ENCODE measurements around the gene MOSMO. TPM values are rescaled to one million over a fixed set of nuclear protein-coding genes. Genes with fewer than 3 reads are reported as not detected.

Gene MOSMO
- total and polyA plus RNA-seq, 2 experiments from 2014 or later: 2.7 to 11.7 TPM

GRCh38 chr16:22130528-22130927, 122.6 kb downstream of the MOSMO start:
- no peak for DNase-seq
- Histone ChIP-seq H3K79me2 (ENCODE audit: insufficient read depth) (no peaks in the 10 kb centered on the region), H4K20me1 (ENCODE audit: insufficient read depth) (no peaks in the 10 kb centered on the region), H3K4me1 (ENCODE audit: insufficient read depth) (no peaks in the 10 kb centered on the region), H2AFZ (no peak overlapping the region), H3K36me3 (ENCODE audit: low read depth) (no peaks in the 10 kb centered on the region), H3F3A (ENCODE audit: insufficient read depth) (no peaks in the 10 kb centered on the region), H3K9me3 (ENCODE audit: low read depth) (no peaks in the 10 kb centered on the region), H3K27ac (no peak overlapping the region), H3K4me2 (ENCODE audit: unreplicated experiment) (no peak overlapping the region), H3K9ac (no peak overlapping the region), H3K4me3 (no peak overlapping the region), H3K27me3 (replicated peaks; ENCODE audit: insufficient read depth) (no peaks in the 10 kb centered on the region; the same call in 1 of the 2 replicates), H3K9me2 (ENCODE audit: insufficient read depth) (no peaks in the 10 kb centered on the region)
- TF ChIP-seq EZH2 (IDR thresholded peaks at IDR 0.05; ENCODE audit: insufficient read depth, poor library complexity, severe bottlenecking) (no peak), EZH2phosphoT487 (IDR thresholded peaks at IDR 0.05; ENCODE audit: insufficient read depth, low read depth) (no peak)
- in situ Hi-C loops (cut with MboI): no loop called here

- no peak for DNase-seq
- H3K36me3 ChIP-seq (ENCODE audit: low read depth): no peaks in the 10 kb centered on the region
- H3K4me1 ChIP-seq (ENCODE audit: insufficient read depth): no peaks in the 10 kb centered on the region
- H3F3A ChIP-seq (ENCODE audit: insufficient read depth): no peaks in the 10 kb centered on the region
- no peaks in the 10 kb centered on the region for H3K79me2 ChIP-seq (ENCODE audit: insufficient read depth)
- no peaks in the 10 kb centered on the region; the same call in 1 of the 2 replicates for H3K27me3 ChIP-seq (replicated peaks; ENCODE audit: insufficient read depth)
- H3K9me3 ChIP-seq (ENCODE audit: low read depth): no peaks in the 10 kb centered on the region
- no peak for TF ChIP-seq EZH2phosphoT487 (IDR thresholded peaks at IDR 0.05; ENCODE audit: insufficient read depth, low read depth)
- TF ChIP-seq EZH2 (IDR thresholded peaks at IDR 0.05; ENCODE audit: insufficient read depth, poor library complexity, severe bottlenecking): no peak
- H2AFZ ChIP-seq: no peak overlapping the region
- no peak overlapping the region for H3K4me3 ChIP-seq
- H3K9me2 ChIP-seq (ENCODE audit: insufficient read depth): no peaks in the 10 kb centered on the region
- H4K20me1 ChIP-seq (ENCODE audit: insufficient read depth): no peaks in the 10 kb centered on the region
- 63 to 69% methylated on average over 10 of the region's 10 CpGs for WGBS, 2 experiments (ENCODE audit: low coverage in 1 of 2, low lambda C conversion rate in 2 of 2, missing lambda C conversion rate in 2 of 2)
- no peak overlapping the region for H3K9ac ChIP-seq
- H3K4me2 ChIP-seq (ENCODE audit: unreplicated experiment): no peak overlapping the region
- in situ Hi-C loops (cut with MboI): no loop called here
- no peak overlapping the region for H3K27ac ChIP-seq
Measured at GRCh38 chr16:22132801-22133200, 124.9 kb downstream of the MOSMO start.

Other genes with a start within 250 kb of the MOSMO start
- gene NPIPB4, start 150.4 kb upstream of the MOSMO start, total RNA-seq (2014; rRNA removed; shearing (Covaris generic)): 2.8 and 14.6 TPM in 2 replicates
- gene NPIPB4, start 150.4 kb upstream of the MOSMO start, polyA plus RNA-seq (2016; fragmentation: Nextera tagmentation; extraction: Ambion mirVana): 11.5 and 23.9 TPM in 2 replicates
- gene UQCRC2, start 54.8 kb upstream of the MOSMO start, total RNA-seq (2014; rRNA removed; shearing (Covaris generic)): 116 and 129 TPM in 2 replicates
- gene UQCRC2, start 54.8 kb upstream of the MOSMO start, polyA plus RNA-seq (2016; fragmentation: Nextera tagmentation; extraction: Ambion mirVana): 107 and 116 TPM in 2 replicates
- gene PDZD9, start 7.0 kb upstream of the MOSMO start, total RNA-seq (2014; rRNA removed; shearing (Covaris generic)): not detected in 2 replicates
- not detected in 2 replicates for gene PDZD9, start 7.0 kb upstream of the MOSMO start, polyA plus RNA-seq (2016; fragmentation: Nextera tagmentation; extraction: Ambion mirVana)
- gene VWA3A, start 84.4 kb downstream of the MOSMO start, total RNA-seq (2014; rRNA removed; shearing (Covaris generic)): not detected in 2 replicates
- not detected in 2 replicates for gene VWA3A, start 84.4 kb downstream of the MOSMO start, polyA plus RNA-seq (2016; fragmentation: Nextera tagmentation; extraction: Ambion mirVana)
- gene SDR42E2, start 154.4 kb downstream of the MOSMO start, total RNA-seq (2014; rRNA removed; shearing (Covaris generic)): not detected in 2 replicates
- gene SDR42E2, start 154.4 kb downstream of the MOSMO start, polyA plus RNA-seq (2016; fragmentation: Nextera tagmentation; extraction: Ambion mirVana): not detected in 2 replicates
- 16.3 and 16.6 TPM in 2 replicates for gene EEF2K, start 198.2 kb downstream of the MOSMO start, total RNA-seq (2014; rRNA removed; shearing (Covaris generic))
- gene EEF2K, start 198.2 kb downstream of the MOSMO start, polyA plus RNA-seq (2016; fragmentation: Nextera tagmentation; extraction: Ambion mirVana): 6.9 and 8.7 TPM in 2 replicates